Measurements from ENCODE around the gene GJD4.

Gene GJD4

GRCh38 chr10:35632027-35632426 lies 26.9 kb downstream of the GJD4 start:
- DNase-seq: no peak

GRCh38 chr10:35633006-35633980 lies 28.2 kb downstream of the GJD4 start:
- no peak for DNase-seq

- DNase-seq: peak; percentile 48 to 80
These were observed 30.4 kb downstream of the GJD4 start for GRCh38 chr10:35635576-35635975.

DNA sequence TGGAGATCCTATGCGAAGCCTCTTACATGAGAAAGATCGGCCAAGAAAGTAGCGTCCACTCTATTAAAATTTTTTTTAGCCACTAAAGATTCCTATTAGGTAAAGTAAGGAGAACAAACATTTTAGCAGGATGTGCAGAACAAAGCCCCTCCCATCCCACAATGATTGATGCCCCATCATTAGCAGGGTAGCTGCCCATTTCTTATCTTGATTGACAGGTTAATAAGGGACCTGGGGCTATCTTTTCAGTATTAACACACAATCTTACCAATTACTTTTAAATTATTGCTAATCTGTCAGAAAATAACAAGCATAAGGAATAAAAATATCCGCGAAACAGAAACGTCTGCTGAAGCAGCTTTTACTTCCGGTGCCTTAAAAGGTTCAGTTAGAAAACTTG lies 31.8 kb downstream of the GJD4 start:
- no peak for DNase-seq

- DNase-seq: no peak
These were observed 32.3 kb downstream of the GJD4 start for GRCh38 chr10:35637462-35637861.

DNA sequence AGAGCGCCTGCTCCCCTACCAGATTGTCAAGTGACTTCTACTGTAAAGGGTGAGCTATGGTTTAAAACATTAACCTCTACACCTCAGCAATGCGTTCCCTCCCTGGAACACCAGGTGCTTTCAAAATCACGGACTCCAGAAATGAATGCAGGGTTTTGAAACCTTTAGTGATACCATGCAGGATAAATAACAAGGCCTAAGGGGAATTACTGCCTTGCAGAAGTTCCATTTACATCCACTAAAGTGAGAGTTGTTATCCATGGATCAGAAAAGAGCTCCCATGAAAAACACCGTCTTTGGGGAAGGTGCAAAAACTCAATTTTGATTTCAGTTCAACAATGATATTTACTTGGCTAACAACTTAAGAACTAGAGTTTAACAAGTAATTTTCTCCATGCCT lies 33.0 kb downstream of the GJD4 start:
- no peak for DNase-seq

- DNase-seq: no peak
These were observed 34.0 kb downstream of the GJD4 start for GRCh38 chr10:35639021-35639727.

DNA sequence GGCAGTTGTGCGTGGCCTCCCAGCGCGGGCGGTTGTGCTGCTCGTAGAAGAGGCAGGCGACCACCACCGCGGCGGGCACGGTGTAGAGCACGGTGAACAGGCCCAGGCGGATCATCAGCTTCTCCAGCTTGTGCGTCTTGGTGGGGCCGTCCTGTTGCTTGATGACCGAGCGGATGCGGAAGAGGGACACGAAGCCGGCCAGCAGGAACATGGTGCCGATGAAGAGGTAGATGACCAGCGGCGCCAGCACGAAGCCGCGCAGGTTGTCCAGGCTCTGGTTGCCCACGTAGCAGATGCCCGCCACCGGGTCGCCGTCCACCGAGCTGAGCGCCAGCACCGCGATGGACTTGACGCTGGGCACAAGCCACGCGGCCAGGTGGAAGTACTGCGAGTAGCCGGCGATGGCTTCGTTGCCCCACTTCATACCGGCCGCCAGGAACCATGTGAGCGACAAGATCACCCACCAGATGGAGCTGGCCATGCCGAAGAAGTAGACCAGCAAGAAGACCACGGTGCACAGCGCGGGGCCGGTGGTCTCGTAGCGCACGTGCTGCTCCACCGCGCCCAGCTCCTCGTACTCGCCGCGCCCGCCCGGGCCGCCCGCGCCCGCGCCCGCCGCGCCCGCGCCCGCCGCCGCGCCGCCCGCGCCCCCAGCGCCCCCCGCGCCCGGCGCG lies 34.7 kb downstream of the GJD4 start:
- DNase-seq: no peak

GRCh38 chr10:35640474-35640873 lies 35.3 kb downstream of the GJD4 start:
- DNase-seq: peak; percentile 29 to 34

GRCh38 chr10:35640951-35641675 lies 36.0 kb downstream of the GJD4 start:
- DNase-seq: peak; percentile 21 to 25

- DNase-seq: peak; percentile 7 to 19
These were observed 36.5 kb downstream of the GJD4 start for GRCh38 chr10:35641676-35642034.

GRCh38 chr10:35642035-35642792 lies 37.1 kb downstream of the GJD4 start, which contains the start of gene FZD8:
FZD8 (minus strand) TSS chr10:35642296; CDS start chr10:35641429, 867 bp downstream.
- peak; percentile 79 to 86 for DNase-seq

DNA sequence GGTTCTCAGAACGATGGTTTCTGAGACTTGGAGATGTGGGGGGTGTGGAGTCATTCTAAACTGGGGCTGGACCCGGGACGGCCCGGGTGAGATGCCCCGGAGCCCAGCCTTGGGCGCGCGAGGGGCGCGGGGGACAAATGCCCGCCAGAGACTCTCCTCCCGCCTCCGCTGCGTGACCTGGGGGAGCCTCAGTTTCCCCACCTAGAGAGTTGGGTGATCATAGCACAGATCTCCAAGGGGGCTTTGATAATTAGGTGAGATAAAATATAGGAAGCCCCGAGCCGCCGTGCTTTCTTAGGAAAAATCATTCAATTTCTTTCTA lies 37.6 kb downstream of the GJD4 start:
- DNase-seq: no peak

DNA sequence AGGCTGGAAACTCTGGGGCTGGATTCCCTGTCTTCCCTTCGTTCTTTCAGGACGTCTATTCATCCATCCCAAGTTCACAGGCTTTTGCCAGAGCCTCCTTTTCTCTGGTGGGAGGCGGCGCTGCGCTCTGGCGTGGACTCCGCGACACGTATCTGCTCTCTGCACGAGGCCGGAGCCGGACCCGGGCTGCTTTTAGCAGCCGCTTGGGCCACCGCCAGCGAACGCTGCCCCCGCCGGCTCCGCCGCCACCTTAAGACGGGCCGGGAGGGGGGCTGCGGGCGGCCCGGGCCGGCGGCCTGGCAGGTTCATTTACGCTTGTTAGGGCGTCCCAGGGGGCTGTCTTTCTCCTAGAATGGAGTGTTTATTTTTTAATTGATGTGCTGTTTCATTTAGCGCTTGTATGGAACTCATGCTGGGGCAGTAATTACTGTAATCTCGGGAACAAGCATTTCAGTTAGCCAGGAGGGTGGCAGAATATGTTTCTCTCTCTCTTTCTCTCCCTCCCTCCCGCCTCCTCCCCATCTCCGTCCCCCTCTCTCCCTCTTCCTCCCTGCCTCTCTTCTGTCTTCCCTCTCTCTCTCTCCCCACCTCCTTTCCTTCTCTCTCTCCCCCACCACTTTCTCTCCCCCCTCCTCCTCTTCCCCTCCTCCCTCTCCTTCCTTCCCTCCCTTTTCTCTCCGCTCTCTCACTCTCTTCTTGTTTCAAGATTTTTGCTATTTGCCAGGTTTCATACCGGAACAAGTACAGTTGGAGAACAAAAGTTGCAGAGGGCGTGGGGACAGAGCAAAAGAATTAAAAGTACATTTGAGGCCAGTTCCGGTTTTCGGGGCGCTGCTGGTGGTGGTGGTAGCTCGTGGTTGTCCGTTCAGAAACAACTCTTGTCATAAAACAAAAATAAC lies 38.3 kb downstream of the GJD4 start:
- peak; percentile 7 to 9 for DNase-seq

DNA sequence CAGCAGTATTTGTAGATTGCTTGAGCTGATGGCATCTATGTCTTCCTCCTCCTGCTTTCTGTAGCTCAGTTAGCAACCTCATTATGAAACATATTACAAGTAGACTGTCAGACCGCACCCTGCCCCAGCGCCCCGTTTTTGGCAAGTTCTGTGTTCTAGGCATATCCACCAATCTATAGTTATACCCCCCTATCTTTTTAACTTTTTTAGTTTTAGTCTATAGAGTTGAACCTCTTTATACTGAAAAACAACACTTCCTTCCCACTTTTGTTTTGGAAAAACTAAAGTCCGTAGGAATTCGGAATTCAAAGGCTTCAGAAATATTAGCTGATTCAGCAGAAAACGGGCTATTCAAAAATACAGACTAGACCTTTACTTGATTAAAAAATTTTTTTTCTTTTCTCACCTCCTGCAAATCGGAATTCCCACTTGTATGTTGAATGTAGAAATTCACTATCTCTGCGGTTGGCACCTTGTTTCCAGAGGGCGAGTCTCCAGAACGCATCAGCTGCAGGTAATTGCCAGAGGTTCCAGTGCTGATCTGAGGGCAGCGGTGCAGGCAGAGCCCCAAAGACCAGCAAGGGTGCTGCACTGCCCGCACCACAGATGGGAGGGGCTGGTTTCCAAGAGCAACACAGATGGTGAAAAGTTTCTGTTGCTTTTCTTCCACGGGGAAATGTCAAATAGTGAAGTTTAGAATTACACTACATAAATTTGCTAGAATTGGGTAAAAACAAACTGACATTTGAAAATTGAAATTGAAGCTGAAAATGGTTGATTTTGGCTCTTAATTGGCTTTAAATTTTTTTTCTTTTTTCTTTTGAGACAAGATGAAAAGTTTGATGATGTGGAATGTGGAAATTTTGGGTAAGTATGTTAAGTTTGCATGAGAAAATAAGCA lies 39.2 kb downstream of the GJD4 start:
- no peak for DNase-seq

GRCh38 chr10:35650894-35651293 lies 45.8 kb downstream of the GJD4 start:
- DNase-seq: no peak

GRCh38 chr10:35652824-35653223 lies 47.7 kb downstream of the GJD4 start:
- no peak for DNase-seq

DNA sequence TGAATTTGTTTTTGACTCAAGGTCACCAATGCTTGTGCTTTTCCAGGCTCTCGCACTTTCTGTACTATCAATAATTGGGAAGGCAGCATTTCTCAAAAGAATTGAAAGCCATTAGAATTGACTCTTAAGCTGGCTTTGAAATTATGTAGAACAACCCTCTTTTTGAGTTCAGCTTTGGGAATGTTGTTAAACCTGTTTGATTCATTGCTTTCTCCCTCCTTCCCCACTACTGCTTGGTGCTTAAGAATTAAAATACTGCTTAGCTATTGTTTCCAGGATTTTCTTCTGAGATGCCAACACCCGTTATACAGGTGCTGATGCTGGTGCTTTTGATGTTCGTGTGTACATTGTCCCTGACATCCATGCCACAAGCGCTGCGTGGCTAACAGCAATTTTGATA lies 52.5 kb downstream of the GJD4 start:
- no peak for DNase-seq
